ENCODE data around the gene CHGA. TPM values are rescaled to one million over a fixed set of nuclear protein-coding genes. Genes with fewer than 3 reads are reported as not detected.

CHGA gene
- total RNA-seq, 1 experiment from 2014 or later, result 8.5 TPM

DNA sequence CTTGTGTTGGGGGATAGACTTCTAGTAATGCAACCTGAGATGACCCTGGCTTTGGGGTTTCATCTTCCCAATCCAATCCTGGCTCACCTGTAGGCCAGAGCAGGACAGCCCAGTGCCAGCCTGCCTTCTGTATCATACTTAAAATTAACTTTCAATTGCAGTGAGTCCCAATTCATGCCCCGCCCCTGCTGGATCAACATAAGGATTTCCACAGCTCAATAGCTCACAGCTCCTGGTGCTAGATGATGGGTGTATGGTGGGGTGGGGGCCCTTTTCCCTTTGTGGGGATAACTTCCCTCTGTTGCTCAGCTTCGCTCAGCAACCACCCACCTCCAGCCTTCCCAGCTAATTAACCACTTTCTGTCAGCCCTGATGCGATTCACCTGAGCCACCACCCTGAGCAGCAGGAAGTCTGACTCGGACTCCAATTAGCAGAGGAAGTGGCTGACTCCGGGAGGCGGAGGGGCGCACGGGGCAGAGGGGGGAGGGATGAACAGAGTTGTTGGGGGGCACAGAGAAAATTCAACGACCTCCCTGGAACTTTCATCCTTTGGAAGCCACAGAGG is 24.3 kb upstream of the CHGA start:
- ATAC-seq, result no peak
- POLR2A ChIA-PET, result no interaction called here
- peaks cover 5% of the 10 kb centered on the region for H3K9me3 Mint-ChIP-seq

DNA sequence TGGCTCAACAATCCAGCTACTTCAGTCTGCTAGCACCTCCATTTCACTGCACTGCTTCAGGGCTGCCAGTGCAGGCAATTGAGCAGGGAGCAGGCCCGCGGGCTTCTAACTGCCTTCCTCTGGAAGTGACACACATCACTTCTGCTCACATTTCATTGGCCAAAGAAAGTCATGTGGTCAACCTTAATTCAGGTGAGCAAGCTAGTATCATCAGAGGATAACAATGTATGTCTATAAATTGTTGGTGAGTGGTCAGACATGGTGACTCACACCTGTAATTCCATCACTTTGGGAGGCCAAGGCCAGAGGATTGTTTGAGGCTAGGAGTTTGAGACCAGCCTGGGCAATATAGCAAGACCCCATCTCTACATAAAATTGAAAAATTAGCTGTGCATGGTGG is 22.3 kb upstream of the CHGA start:
- H3K27ac Mint-ChIP-seq, result no peak overlapping the region
- POLR2A ChIA-PET, result no interaction called here
- peaks cover 26% of the 10 kb centered on the region for H3K27me3 Mint-ChIP-seq (ENCODE audit: low read depth)
- H3K36me3 Mint-ChIP-seq, result no peaks in the 10 kb centered on the region
- no peak for ATAC-seq
- H3K4me3 Mint-ChIP-seq, result no peak overlapping the region
- no peaks in the 10 kb centered on the region for H3K9me3 Mint-ChIP-seq
- CTCF ChIA-PET, result interaction anchor here (1.0 kb wide), 1 partner anchor 205 kb away, joined by 3 read pairs; no protein-coding TSS in a partner anchor
- no peak for TF ChIP-seq ZNF317 (CRISPR knock-in tag; IDR thresholded peaks at IDR 0.05; ENCODE audit: borderline replicate concordance, low read depth)
- TF ChIP-seq SMAD3 (CRISPR knock-in tag; IDR thresholded peaks at IDR 0.05; ENCODE audit: borderline replicate concordance), result no peak
- no peak for TF ChIP-seq ZNF416 (CRISPR knock-in tag; IDR thresholded peaks at IDR 0.05)
- no peak for TF ChIP-seq ATF1 (CRISPR knock-in tag; IDR thresholded peaks at IDR 0.05)
- TF ChIP-seq, protein P1, sequence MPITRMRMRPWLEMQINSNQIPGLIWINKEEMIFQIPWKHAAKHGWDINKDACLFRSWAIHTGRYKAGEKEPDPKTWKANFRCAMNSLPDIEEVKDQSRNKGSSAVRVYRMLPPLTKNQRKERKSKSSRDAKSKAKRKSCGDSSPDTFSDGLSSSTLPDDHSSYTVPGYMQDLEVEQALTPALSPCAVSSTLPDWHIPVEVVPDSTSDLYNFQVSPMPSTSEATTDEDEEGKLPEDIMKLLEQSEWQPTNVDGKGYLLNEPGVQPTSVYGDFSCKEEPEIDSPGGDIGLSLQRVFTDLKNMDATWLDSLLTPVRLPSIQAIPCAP (CRISPR knock-in tag; IDR thresholded peaks at IDR 0.05), result no peak
- TF ChIP-seq, protein P2, sequence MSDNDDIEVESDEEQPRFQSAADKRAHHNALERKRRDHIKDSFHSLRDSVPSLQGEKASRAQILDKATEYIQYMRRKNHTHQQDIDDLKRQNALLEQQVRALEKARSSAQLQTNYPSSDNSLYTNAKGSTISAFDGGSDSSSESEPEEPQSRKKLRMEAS (CRISPR knock-in tag; IDR thresholded peaks at IDR 0.05), result no peak
- TF ChIP-seq, protein P3, sequence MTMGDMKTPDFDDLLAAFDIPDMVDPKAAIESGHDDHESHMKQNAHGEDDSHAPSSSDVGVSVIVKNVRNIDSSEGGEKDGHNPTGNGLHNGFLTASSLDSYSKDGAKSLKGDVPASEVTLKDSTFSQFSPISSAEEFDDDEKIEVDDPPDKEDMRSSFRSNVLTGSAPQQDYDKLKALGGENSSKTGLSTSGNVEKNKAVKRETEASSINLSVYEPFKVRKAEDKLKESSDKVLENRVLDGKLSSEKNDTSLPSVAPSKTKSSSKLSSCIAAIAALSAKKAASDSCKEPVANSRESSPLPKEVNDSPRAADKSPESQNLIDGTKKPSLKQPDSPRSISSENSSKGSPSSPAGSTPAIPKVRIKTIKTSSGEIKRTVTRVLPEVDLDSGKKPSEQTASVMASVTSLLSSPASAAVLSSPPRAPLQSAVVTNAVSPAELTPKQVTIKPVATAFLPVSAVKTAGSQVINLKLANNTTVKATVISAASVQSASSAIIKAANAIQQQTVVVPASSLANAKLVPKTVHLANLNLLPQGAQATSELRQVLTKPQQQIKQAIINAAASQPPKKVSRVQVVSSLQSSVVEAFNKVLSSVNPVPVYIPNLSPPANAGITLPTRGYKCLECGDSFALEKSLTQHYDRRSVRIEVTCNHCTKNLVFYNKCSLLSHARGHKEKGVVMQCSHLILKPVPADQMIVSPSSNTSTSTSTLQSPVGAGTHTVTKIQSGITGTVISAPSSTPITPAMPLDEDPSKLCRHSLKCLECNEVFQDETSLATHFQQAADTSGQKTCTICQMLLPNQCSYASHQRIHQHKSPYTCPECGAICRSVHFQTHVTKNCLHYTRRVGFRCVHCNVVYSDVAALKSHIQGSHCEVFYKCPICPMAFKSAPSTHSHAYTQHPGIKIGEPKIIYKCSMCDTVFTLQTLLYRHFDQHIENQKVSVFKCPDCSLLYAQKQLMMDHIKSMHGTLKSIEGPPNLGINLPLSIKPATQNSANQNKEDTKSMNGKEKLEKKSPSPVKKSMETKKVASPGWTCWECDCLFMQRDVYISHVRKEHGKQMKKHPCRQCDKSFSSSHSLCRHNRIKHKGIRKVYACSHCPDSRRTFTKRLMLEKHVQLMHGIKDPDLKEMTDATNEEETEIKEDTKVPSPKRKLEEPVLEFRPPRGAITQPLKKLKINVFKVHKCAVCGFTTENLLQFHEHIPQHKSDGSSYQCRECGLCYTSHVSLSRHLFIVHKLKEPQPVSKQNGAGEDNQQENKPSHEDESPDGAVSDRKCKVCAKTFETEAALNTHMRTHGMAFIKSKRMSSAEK (CRISPR knock-in tag; IDR thresholded peaks at IDR 0.05; ENCODE audit: borderline replicate concordance), result no peak
- TF ChIP-seq, protein P4, sequence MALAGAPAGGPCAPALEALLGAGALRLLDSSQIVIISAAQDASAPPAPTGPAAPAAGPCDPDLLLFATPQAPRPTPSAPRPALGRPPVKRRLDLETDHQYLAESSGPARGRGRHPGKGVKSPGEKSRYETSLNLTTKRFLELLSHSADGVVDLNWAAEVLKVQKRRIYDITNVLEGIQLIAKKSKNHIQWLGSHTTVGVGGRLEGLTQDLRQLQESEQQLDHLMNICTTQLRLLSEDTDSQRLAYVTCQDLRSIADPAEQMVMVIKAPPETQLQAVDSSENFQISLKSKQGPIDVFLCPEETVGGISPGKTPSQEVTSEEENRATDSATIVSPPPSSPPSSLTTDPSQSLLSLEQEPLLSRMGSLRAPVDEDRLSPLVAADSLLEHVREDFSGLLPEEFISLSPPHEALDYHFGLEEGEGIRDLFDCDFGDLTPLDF (CRISPR knock-in tag; IDR thresholded peaks at IDR 0.05), result no peak
- no peak for TF ChIP-seq IRF2 (CRISPR knock-in tag; IDR thresholded peaks at IDR 0.05; ENCODE audit: borderline replicate concordance, low read depth)
- TF ChIP-seq, protein P5, sequence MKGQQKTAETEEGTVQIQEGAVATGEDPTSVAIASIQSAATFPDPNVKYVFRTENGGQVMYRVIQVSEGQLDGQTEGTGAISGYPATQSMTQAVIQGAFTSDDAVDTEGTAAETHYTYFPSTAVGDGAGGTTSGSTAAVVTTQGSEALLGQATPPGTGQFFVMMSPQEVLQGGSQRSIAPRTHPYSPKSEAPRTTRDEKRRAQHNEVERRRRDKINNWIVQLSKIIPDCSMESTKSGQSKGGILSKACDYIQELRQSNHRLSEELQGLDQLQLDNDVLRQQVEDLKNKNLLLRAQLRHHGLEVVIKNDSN (CRISPR knock-in tag; IDR thresholded peaks at IDR 0.05), result no peak
- TF ChIP-seq, protein P6, sequence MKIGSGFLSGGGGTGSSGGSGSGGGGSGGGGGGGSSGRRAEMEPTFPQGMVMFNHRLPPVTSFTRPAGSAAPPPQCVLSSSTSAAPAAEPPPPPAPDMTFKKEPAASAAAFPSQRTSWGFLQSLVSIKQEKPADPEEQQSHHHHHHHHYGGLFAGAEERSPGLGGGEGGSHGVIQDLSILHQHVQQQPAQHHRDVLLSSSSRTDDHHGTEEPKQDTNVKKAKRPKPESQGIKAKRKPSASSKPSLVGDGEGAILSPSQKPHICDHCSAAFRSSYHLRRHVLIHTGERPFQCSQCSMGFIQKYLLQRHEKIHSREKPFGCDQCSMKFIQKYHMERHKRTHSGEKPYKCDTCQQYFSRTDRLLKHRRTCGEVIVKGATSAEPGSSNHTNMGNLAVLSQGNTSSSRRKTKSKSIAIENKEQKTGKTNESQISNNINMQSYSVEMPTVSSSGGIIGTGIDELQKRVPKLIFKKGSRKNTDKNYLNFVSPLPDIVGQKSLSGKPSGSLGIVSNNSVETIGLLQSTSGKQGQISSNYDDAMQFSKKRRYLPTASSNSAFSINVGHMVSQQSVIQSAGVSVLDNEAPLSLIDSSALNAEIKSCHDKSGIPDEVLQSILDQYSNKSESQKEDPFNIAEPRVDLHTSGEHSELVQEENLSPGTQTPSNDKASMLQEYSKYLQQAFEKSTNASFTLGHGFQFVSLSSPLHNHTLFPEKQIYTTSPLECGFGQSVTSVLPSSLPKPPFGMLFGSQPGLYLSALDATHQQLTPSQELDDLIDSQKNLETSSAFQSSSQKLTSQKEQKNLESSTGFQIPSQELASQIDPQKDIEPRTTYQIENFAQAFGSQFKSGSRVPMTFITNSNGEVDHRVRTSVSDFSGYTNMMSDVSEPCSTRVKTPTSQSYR (CRISPR knock-in tag; IDR thresholded peaks at IDR 0.05), result no peak
- TF ChIP-seq SOX15 (CRISPR knock-in tag; IDR thresholded peaks at IDR 0.05), result no peak
- TF ChIP-seq, protein P7, sequence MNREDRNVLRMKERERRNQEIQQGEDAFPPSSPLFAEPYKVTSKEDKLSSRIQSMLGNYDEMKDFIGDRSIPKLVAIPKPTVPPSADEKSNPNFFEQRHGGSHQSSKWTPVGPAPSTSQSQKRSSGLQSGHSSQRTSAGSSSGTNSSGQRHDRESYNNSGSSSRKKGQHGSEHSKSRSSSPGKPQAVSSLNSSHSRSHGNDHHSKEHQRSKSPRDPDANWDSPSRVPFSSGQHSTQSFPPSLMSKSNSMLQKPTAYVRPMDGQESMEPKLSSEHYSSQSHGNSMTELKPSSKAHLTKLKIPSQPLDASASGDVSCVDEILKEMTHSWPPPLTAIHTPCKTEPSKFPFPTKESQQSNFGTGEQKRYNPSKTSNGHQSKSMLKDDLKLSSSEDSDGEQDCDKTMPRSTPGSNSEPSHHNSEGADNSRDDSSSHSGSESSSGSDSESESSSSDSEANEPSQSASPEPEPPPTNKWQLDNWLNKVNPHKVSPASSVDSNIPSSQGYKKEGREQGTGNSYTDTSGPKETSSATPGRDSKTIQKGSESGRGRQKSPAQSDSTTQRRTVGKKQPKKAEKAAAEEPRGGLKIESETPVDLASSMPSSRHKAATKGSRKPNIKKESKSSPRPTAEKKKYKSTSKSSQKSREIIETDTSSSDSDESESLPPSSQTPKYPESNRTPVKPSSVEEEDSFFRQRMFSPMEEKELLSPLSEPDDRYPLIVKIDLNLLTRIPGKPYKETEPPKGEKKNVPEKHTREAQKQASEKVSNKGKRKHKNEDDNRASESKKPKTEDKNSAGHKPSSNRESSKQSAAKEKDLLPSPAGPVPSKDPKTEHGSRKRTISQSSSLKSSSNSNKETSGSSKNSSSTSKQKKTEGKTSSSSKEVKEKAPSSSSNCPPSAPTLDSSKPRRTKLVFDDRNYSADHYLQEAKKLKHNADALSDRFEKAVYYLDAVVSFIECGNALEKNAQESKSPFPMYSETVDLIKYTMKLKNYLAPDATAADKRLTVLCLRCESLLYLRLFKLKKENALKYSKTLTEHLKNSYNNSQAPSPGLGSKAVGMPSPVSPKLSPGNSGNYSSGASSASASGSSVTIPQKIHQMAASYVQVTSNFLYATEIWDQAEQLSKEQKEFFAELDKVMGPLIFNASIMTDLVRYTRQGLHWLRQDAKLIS (CRISPR knock-in tag; IDR thresholded peaks at IDR 0.05; ENCODE audit: borderline replicate concordance), result no peak
- TF ChIP-seq CREB1 (CRISPR knock-in tag; IDR thresholded peaks at IDR 0.05), result no peak
- peaks cover 14% of the 10 kb centered on the region for H3K4me1 Mint-ChIP-seq
- DNase-seq (ENCODE audit: low spot score), result no peak

More for the DNA sequence above, 24.3 kb upstream of the CHGA start:
- CTCF ChIA-PET, result interaction anchor here (0.7 kb wide), 1 partner anchor 35 kb away, joined by 3 read pairs; no protein-coding TSS in a partner anchor
- Mint-ChIP-seq H3K4me1 (peaks cover 14% of the 10 kb centered on the region), H3K4me3 (no peak overlapping the region), H3K36me3 (no peaks in the 10 kb centered on the region), H3K27ac (no peak overlapping the region), H3K27me3 (ENCODE audit: low read depth) (peaks cover 26% of the 10 kb centered on the region)
- no peak for DNase-seq (ENCODE audit: low spot score)
- TF ChIP-seq, protein P8, sequence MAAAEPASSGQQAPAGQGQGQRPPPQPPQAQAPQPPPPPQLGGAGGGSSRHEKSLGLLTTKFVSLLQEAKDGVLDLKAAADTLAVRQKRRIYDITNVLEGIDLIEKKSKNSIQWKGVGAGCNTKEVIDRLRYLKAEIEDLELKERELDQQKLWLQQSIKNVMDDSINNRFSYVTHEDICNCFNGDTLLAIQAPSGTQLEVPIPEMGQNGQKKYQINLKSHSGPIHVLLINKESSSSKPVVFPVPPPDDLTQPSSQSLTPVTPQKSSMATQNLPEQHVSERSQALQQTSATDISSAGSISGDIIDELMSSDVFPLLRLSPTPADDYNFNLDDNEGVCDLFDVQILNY (CRISPR knock-in tag; IDR thresholded peaks at IDR 0.05), result no peak
